ENCODE measurements around the gene GAL3ST1.

Gene GAL3ST1

GRCh38 chr22:30582051-30582450 is 7.6 kb upstream of the GAL3ST1 start:
- H3K27ac ChIP-seq = no peak overlapping the region
- no peak for TF ChIP-seq CTCF (conservative IDR thresholded peaks at IDR 0.05)

- no peak for TF ChIP-seq CTCF (conservative IDR thresholded peaks at IDR 0.05)
- no peak overlapping the region for H3K27ac ChIP-seq
These were observed 6.4 kb upstream of the GAL3ST1 start for GRCh38 chr22:30580896-30581295.

- TF ChIP-seq CTCF (conservative IDR thresholded peaks at IDR 0.05) = no peak
- no peak overlapping the region for H3K27ac ChIP-seq
These were observed 4.0 kb upstream of the GAL3ST1 start for GRCh38 chr22:30578481-30578880.

- TF ChIP-seq CTCF (conservative IDR thresholded peaks at IDR 0.05) = no peak
- peak overlapping the region; percentile 49; the same call in 1 of the 2 replicates for H3K27ac ChIP-seq
These were observed 1.4 kb upstream of the GAL3ST1 start for GRCh38 chr22:30575859-30576258.

GRCh38 chr22:30574997-30575671 is 669 bp upstream of the GAL3ST1 start:
- 0 out of 2 replicates have a peak overlapping the region, but pooled peaks have one; percentile 49 for H3K27ac ChIP-seq
- TF ChIP-seq CTCF (conservative IDR thresholded peaks at IDR 0.05) = no peak

- no peak overlapping the region for H3K27ac ChIP-seq
- no peak for TF ChIP-seq CTCF (conservative IDR thresholded peaks at IDR 0.05)
These were observed 821 bp downstream of the GAL3ST1 start for GRCh38 chr22:30573594-30574094.

- TF ChIP-seq CTCF (conservative IDR thresholded peaks at IDR 0.05) = no peak
- no peak overlapping the region for H3K27ac ChIP-seq
These were observed 1.4 kb downstream of the GAL3ST1 start for GRCh38 chr22:30572840-30573593.
